Muscle of back (tissue), 11 donors: ENCODE data around the gene ABCC6. TPM values are rescaled to one million over a fixed set of nuclear protein-coding genes. Genes with fewer than 3 reads are reported as not detected.
"Not testable (repeated sequence)": the region's sequence is repeated elsewhere in the genome, so short reads cannot be mapped to it uniquely, and the experiment has no call there.

Source experiments
- DNase-seq, 3 donors: peaks; one replicate each; pipeline versions ENCODE4 v3.0.0 to v3.0.0-alpha.2; 2013
- polyA plus RNA-seq, 10 donors: library from polyadenylated mRNA; unstranded; fragments of 120-200 nt; gene quantifications; one replicate each; pipeline ENCODE4 v1.2.1, GENCODE V29; 2013; ENCODE audit not compliant: insufficient read length in 10 of 10

The ABCC6 gene
- polyA plus RNA-seq, 10 donors, result 0.58 to 3.4 (median 0.98) TPM

GRCh38 chr16:16190546-16190945 lies 32.7 kb downstream of the ABCC6 start:
- DNase-seq, result no peak

- DNase-seq, result no peak
These were observed 33.5 kb downstream of the ABCC6 start for GRCh38 chr16:16189842-16190241.

- no peak for DNase-seq
These were observed 34.5 kb downstream of the ABCC6 start for GRCh38 chr16:16188827-16189226.

- DNase-seq, result no peak
These were observed 36.5 kb downstream of the ABCC6 start for GRCh38 chr16:16186820-16187219.

GRCh38 chr16:16185095-16185494 lies 38.2 kb downstream of the ABCC6 start:
- DNase-seq, result no peak

- DNase-seq, result no peak
These were observed 38.7 kb downstream of the ABCC6 start for GRCh38 chr16:16184594-16184993.

GRCh38 chr16:16183562-16183961 lies 39.7 kb downstream of the ABCC6 start:
- no peak for DNase-seq

- no peak for DNase-seq
These were observed 40.4 kb downstream of the ABCC6 start for GRCh38 chr16:16182918-16183317.

- not testable (repeated sequence) for DNase-seq
These were observed 41.5 kb downstream of the ABCC6 start for GRCh38 chr16:16181748-16182147.

- DNase-seq, result no peak
These were observed 44.7 kb downstream of the ABCC6 start for GRCh38 chr16:16178455-16179162.

GRCh38 chr16:16176328-16176727 lies 47.0 kb downstream of the ABCC6 start:
- no peak for DNase-seq

GRCh38 chr16:16175296-16175695 lies 48.0 kb downstream of the ABCC6 start:
- peak in 2 of 3 donors; percentile 22 to 48 for DNase-seq

- DNase-seq, result no peak
These were observed 50.3 kb downstream of the ABCC6 start for GRCh38 chr16:16172991-16173390.

- no peak for DNase-seq
These were observed 51.9 kb downstream of the ABCC6 start for GRCh38 chr16:16171332-16171919.

- DNase-seq, result no peak
These were observed 53.7 kb downstream of the ABCC6 start for GRCh38 chr16:16169615-16170014.

- no peak for DNase-seq
These were observed 54.9 kb downstream of the ABCC6 start for GRCh38 chr16:16168431-16168830.

GRCh38 chr16:16167927-16168326 lies 55.4 kb downstream of the ABCC6 start:
- DNase-seq, result no peak

- no peak for DNase-seq
These were observed 56.3 kb downstream of the ABCC6 start for GRCh38 chr16:16166949-16167348.

- no peak for DNase-seq
These were observed 57.2 kb downstream of the ABCC6 start for GRCh38 chr16:16166085-16166484.

- DNase-seq, result no peak
These were observed 59.1 kb downstream of the ABCC6 start for GRCh38 chr16:16164243-16164642.

GRCh38 chr16:16163571-16163970 lies 59.7 kb downstream of the ABCC6 start:
- no peak for DNase-seq

- no peak for DNase-seq
These were observed 60.2 kb downstream of the ABCC6 start for GRCh38 chr16:16163109-16163508.

- DNase-seq, result no peak
These were observed 60.7 kb downstream of the ABCC6 start for GRCh38 chr16:16162591-16162990.

- DNase-seq, result not testable (repeated sequence)
These were observed 61.5 kb downstream of the ABCC6 start for GRCh38 chr16:16161840-16162239.
